HG03521 (cell line): ENCODE data around the gene HLF.

ENCODE experiments used
- ATAC-seq: cut with Tn5 transposase; IDR thresholded peaks from one replicate; pipeline ENCODE4 v1.9.1; 2021; ENCODE audit warnings: mild to moderate bottlenecking, moderate library complexity; ENCODE audit not compliant: unreplicated experiment

HLF gene

GRCh38 chr17:55305321-55306087, 40.7 kb downstream of the HLF start:
- no peak for ATAC-seq

DNA sequence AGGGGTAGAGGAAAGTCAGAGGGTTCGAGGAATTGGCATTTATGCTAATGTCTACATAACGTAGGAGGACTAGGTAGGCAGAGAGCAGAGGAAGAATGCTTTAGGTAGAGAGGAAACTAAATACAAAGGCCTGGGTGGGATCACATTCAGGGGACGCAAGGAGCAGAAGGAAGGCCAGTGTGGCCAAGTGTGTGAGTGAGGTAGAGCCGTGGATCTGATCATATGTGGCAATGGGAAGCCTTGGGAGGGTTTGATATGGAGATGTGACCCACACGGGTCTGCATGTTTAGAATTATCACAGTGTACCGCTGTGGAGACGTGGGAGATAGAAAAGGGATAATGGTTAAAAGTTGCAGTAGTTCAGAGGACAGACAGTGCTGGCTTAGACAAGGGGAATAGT, 43.1 kb downstream of the HLF start:
- ATAC-seq, result no peak

- no peak for ATAC-seq
Measured at GRCh38 chr17:55308613-55309391, 44.0 kb downstream of the HLF start.

GRCh38 chr17:55311767-55312375, 47.1 kb downstream of the HLF start:
- ATAC-seq, result no peak

- ATAC-seq, result no peak
Measured at GRCh38 chr17:55312852-55313251, 48.1 kb downstream of the HLF start.

DNA sequence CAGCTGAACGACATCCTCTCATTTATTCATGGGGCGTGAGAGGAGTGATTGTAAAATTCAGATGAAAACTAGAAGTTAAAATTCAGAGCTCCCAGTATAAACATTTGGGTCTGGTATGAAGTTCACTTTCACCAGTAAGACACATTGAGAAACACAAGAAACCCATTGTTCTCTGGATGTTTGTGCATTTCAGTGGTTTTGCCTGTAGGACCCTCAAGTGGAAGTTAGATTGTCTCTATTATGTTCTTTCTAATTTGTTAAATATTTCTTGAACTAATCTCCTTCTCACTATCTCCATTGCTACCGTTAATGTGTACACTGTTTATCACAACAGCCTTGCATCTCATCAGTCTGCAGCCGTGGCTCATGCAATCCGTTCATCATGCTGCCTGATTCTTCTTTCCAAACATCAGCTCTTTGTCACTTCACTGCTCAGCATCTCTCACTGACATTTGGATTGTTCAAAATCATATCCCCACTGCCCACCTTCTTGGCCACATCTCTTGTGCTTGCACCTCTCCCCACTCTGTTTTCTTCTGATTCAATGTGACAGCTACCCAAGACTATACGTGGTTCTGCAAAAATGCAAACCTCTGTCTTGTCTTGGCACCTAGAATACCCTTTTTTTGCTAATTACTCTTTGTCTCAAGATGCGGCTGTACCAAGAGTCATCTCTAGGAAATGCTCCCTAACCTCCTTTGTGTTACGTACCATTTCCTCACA, 49.5 kb downstream of the HLF start:
- no peak for ATAC-seq

DNA sequence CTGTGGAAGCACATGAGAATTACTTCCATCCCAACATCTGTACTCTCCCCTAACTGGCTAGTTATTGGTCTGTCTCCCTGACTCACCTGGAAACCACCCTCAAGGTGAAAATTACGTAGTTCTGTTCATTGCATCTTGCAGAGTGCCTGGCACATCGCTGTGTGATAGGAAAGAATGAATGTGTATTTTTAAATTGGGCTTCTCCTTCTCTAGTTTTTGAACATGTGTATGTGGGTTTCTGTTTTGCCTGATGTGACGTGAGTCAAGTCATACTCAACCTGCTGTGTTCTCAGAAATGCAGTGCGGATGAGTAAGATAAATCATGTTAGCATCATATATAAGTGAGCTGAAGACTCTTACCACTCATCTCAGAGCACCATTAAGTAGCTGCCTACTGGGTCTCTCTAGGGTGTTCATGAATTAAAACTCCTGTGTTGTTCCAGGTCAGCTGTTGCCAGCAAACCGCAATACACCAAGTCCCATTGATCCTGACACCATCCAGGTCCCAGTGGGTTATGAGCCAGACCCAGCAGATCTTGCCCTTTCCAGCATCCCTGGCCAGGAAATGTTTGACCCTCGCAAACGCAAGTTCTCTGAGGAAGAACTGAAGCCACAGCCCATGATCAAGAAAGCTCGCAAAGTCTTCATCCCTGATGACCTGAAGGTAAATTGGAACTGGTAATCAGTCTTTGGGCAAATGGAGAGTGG, 50.2 kb downstream of the HLF start:
- ATAC-seq, result no peak

DNA sequence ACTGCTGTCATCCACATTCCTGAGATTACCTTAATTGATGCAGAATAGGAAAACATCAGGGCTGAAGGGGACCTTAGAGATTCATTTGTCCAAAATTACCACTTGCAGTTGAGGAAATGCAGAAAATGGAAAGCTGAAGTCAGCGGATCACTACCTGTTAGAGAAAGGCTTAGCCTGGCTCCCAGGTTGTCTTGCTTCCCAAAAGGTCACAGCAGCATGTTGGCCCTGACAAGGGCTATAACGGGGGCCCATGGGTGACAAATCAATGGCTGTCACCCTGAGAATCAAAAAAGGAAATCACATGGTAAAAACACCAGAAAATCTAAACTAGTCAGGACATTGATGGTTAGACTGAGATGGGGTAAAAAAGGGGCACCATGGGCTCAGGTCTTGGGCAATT, 51.7 kb downstream of the HLF start:
- ATAC-seq, result no peak

DNA sequence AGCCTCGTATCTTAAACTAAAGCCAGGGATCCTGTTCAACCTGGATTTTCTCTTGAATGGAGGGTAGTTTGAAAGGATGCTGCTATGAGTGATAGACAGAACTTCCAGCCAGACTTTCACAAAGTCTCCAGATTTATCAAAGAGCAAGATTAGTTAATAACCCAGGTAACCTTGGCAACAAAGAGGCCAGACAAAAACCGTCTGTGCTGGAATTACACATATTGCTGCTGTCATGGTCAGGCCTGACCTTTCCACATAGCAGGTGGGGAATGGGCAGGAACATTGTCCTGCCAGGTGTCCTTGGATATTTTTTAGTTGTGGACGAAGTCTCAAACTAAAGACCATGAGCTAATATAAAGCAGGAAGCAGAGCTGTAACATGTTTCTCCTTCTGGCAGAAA, 52.5 kb downstream of the HLF start:
- no peak for ATAC-seq

GRCh38 chr17:55318081-55318480, 53.3 kb downstream of the HLF start:
- no peak for ATAC-seq

DNA sequence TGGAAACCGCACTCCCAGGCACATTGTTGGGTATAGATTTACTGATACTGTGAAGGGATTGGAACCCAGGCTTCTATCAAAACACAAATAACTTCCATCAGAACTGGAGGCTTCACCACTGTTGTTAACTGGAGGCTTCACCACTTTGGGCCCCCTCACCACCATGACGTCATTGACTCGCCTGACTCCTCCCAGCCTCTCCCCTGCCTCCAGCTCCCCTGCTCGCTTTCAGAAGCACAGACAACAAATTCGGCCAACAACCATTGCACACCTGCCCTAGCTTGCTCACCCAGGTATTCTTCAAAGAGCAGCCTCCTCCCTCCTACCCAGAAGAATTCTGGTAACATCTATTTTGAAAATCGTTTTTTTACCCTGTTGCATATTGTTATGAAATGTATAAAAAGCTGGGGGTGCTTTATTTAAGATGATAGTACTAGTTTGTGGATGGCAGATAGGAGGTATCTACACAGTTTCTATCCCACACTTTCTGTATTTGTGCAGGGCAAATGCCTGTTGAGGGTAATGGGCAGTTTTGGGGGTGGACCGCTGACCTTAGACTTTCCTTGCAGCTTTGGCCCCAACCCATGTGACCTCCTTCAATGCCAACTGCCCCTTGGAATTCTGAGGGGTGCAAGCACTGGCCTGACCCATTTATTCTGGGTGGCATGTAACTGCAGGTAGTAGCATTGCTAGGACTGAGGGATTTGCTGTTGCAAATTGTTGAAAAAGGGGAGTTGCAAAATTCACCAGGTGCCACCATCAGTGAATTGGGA, 54.1 kb downstream of the HLF start:
- ATAC-seq, result no peak

DNA sequence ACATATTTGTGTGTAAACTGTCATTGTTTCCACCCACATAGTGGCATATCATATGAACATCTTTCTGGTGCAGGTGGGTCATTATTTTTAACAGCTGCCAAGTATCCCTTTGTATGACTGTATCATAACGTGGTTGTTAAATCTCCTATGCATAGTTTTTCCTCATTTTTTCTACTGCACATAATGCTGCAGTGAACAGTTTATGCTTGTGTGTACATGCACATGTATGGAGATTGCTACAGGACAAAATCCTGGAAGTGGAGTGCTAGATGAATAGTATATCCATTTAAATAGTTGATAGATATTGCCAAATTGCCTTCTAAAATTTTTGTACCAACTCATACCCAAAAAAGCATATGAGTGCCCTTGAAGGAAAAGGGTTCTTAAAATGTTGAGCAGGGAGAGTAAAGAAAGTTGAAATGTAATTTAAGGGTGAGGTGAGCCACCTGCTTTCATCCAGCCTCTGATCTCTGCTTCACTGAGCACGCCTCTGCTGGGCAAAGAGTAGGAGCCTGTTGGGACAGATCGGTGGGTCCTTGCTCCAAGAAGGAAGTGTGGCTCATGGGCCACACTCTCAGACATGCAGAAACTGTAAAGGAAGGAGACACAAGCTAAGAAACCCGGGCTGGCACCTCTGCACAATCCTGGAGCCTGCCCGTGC, 55.3 kb downstream of the HLF start:
- ATAC-seq, result no peak

DNA sequence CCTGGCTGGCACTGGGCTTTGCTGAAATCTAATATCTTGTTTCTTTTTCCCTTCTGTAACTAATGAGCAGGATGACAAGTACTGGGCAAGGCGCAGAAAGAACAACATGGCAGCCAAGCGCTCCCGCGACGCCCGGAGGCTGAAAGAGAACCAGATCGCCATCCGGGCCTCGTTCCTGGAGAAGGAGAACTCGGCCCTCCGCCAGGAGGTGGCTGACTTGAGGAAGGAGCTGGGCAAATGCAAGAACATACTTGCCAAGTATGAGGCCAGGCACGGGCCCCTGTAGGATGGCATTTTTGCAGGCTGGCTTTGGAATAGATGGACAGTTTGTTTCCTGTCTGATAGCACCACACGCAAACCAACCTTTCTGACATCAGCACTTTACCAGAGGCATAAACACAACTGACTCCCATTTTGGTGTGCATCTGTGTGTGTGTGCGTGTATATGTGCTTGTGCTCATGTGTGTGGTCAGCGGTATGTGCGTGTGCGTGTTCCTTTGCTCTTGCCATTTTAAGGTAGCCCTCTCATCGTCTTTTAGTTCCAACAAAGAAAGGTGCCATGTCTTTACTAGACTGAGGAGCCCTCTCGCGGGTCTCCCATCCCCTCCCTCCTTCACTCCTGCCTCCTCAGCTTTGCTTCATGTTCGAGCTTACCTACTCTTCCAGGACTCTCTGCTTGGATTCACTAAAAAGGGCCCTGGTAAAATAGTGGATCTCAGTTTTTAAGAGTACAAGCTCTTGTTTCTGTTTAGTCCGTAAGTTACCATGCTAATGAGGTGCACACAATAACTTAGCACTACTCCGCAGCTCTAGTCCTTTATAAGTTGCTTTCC, 56.0 kb downstream of the HLF start:
- no peak for ATAC-seq

DNA sequence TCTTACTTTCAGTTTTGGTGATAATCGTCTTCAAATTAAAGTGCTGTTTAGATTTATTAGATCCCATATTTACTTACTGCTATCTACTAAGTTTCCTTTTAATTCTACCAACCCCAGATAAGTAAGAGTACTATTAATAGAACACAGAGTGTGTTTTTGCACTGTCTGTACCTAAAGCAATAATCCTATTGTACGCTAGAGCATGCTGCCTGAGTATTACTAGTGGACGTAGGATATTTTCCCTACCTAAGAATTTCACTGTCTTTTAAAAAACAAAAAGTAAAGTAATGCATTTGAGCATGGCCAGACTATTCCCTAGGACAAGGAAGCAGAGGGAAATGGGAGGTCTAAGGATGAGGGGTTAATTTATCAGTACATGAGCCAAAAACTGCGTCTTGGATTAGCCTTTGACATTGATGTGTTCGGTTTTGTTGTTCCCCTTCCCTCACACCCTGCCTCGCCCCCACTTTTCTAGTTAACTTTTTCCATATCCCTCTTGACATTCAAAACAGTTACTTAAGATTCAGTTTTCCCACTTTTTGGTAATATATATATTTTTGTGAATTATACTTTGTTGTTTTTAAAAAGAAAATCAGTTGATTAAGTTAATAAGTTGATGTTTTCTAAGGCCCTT, 56.8 kb downstream of the HLF start:
- ATAC-seq, result no peak

DNA sequence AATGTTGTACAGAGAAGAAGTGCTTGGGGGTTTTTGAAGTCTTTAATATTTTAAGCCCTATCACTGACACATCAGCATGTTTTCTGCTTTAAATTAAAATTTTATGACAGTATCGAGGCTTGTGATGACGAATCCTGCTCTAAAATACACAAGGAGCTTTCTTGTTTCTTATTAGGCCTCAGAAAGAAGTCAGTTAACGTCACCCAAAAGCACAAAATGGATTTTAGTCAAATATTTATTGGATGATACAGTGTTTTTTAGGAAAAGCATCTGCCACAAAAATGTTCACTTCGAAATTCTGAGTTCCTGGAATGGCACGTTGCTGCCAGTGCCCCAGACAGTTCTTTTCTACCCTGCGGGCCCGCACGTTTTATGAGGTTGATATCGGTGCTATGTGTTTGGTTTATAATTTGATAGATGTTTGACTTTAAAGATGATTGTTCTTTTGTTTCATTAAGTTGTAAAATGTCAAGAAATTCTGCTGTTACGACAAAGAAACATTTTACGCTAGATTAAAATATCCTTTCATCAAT, 57.8 kb downstream of the HLF start:
- no peak for ATAC-seq

GRCh38 chr17:55323518-55324295, 58.9 kb downstream of the HLF start:
- ATAC-seq, result no peak
